ENCODE results near the gene OPCML. TPM values are rescaled to one million over a fixed set of nuclear protein-coding genes. Genes with fewer than 3 reads are reported as not detected.
A peak's percentile ranks its signal among the peaks of the same experiment; 100 is the strongest.

The OPCML gene
- total and polyA plus RNA-seq, 2 experiments from 2014 or later, result 1.2 to 4.4 TPM

DNA sequence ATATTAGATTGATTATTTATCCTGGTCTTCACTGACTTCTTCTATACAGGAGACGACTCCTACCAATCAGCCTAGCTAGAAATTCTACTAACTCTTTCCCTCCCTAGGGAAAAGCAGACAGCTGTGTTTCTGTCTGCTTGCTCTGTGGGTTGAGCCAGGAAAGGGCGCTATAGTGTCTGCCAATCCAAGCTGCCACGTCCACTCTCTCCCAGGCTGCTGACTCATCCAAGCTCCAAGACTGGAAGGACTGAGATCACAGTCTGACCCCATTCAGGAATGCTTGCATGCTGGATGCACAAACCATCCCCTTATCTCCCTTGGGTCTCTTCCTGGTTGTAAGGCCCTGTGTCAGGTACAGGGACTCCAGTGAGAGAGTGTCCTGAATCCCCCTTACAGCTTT is 955.6 kb downstream of the OPCML start:
- no peaks in the 10 kb centered on the region for H3K36me3 Mint-ChIP-seq (ENCODE audit: low read depth)
- DNase-seq (ENCODE audit: low spot score) (peak; percentile 43), ATAC-seq (peak; percentile 80)
- peak overlapping the region; percentile 45; the same call in 1 of the 2 replicates for H3K27ac Mint-ChIP-seq
- Histone ChIP-seq H3K4me2 (no peak overlapping the region), H3K9me2 (ENCODE audit: insufficient read depth) (no peaks in the 10 kb centered on the region), H3K4me1 (ENCODE audit: insufficient read depth) (no peaks in the 10 kb centered on the region), H3K4me3 (no peak overlapping the region), H3K27me3 (ENCODE audit: insufficient read depth) (no peaks in the 10 kb centered on the region), H3K36me3 (ENCODE audit: insufficient read depth) (no peaks in the 10 kb centered on the region), H4K20me1 (replicated peaks; ENCODE audit: insufficient read depth) (no peaks in the 10 kb centered on the region), H3K27ac (ENCODE audit: low read depth) (no peak overlapping the region), H3F3A (replicated peaks; ENCODE audit: low read depth) (no peaks in the 10 kb centered on the region), H2AFZ (no peak overlapping the region), H3K79me2 (replicated peaks; ENCODE audit: insufficient read depth) (no peaks in the 10 kb centered on the region)
- H3K4me1 Mint-ChIP-seq, result peaks cover 7% of the 10 kb centered on the region; the same call in 2 of the 3 replicates
- H3K4me3 Mint-ChIP-seq, result no peak overlapping the region
- no peaks in the 10 kb centered on the region for H3K27me3 Mint-ChIP-seq (ENCODE audit: insufficient read depth, low read depth, poor library complexity)
- no peak for TF ChIP-seq EZH2phosphoT487 (IDR thresholded peaks at IDR 0.05; ENCODE audit: unreplicated experiment)
- TF ChIP-seq ETS1 (IDR thresholded peaks at IDR 0.05), result no peak
- TF ChIP-seq ZNF114 (CRISPR knock-in tag; IDR thresholded peaks at IDR 0.05), result no peak
- no peak for TF ChIP-seq REST (IDR thresholded peaks at IDR 0.05; ENCODE audit: unreplicated experiment)
- no peak for TF ChIP-seq ZNF462 (CRISPR knock-in tag; IDR thresholded peaks at IDR 0.05)
- TF ChIP-seq EZH2 (IDR thresholded peaks at IDR 0.05; ENCODE audit: low read depth, unreplicated experiment), result no peak
- no peak for TF ChIP-seq STAT1 (IDR thresholded peaks at IDR 0.05; ENCODE audit: unreplicated experiment)
- no peak for TF ChIP-seq CREB1 (CRISPR knock-in tag; IDR thresholded peaks at IDR 0.05; ENCODE audit: low read depth)
- TF ChIP-seq CTCF (conservative IDR thresholded peaks at IDR 0.05; ENCODE audit: low read depth in 2 of 2), result no peak
- TF ChIP-seq ZNF331 (CRISPR knock-in tag; IDR thresholded peaks at IDR 0.05; ENCODE audit: low read depth), result no peak
- TF ChIP-seq JUNB (IDR thresholded peaks at IDR 0.05; ENCODE audit: unreplicated experiment), result no peak
- no peak for TF ChIP-seq POLR2AphosphoS5 (IDR thresholded peaks at IDR 0.05; ENCODE audit: low read depth)
- TF ChIP-seq NANOG (IDR thresholded peaks at IDR 0.05; ENCODE audit: borderline replicate concordance), result no peak
- H3K9me3 Mint-ChIP-seq, result no peaks in the 10 kb centered on the region

Data from GM23338 (cell line).